ENCODE data around the gene PACSIN1.

DNA sequence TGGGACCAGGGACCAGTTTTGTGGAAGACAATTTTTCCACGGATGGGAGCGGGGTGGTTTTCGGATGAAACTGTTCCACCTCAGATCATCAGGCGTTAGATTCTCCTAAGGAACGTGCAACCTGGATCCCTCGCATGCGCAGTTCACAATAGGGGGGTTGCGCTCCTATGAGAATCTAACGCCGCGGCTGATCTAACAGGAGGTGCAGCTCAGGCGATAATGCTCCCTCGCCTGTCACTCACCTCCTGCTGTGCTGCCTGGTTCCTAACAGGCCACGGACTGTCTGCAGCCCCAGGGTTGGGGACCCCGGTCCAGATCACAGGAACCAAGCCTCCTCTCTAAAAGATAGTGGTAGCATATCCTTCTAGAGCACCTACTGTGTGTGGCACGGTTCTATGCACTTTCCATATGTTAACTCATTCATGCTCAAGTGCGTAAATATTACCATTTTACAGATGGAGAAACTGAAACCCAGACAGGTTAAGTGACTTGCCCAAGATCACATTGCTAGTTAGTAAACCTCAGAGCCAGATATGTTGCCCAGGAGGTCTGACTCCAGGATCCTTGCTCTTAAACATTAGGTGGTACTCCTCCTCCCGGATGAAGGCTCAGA lies 65.0 kb downstream of the PACSIN1 start:
- TF ChIP-seq, protein P1, sequence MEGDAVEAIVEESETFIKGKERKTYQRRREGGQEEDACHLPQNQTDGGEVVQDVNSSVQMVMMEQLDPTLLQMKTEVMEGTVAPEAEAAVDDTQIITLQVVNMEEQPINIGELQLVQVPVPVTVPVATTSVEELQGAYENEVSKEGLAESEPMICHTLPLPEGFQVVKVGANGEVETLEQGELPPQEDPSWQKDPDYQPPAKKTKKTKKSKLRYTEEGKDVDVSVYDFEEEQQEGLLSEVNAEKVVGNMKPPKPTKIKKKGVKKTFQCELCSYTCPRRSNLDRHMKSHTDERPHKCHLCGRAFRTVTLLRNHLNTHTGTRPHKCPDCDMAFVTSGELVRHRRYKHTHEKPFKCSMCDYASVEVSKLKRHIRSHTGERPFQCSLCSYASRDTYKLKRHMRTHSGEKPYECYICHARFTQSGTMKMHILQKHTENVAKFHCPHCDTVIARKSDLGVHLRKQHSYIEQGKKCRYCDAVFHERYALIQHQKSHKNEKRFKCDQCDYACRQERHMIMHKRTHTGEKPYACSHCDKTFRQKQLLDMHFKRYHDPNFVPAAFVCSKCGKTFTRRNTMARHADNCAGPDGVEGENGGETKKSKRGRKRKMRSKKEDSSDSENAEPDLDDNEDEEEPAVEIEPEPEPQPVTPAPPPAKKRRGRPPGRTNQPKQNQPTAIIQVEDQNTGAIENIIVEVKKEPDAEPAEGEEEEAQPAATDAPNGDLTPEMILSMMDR (IDR thresholded peaks at IDR 0.05), result no peak
- no peak for TF ChIP-seq POLR2A (IDR thresholded peaks at IDR 0.05)
